ENCODE data around the gene GLB1L. TPM values are rescaled to one million over a fixed set of nuclear protein-coding genes. Genes with fewer than 3 reads are reported as not detected.

Gene GLB1L
- total RNA-seq, 2 experiments from 2014 or later: 1.2 to 2.8 TPM

GRCh38 chr2:219272995-219273394, 27.8 kb upstream of the GLB1L start:
- Mint-ChIP-seq H3K9me3 (no peaks in the 10 kb centered on the region), H3K27ac (no peak overlapping the region), H3K36me3 (ENCODE audit: low read depth) (no peaks in the 10 kb centered on the region), H3K4me3 (no peak overlapping the region), H3K4me1 (ENCODE audit: low read depth) (peaks cover 11% of the 10 kb centered on the region), H3K27me3 (no peaks in the 10 kb centered on the region)
- no peak for TF ChIP-seq CTCF (IDR thresholded peaks at IDR 0.05)
- ChIA-PET CTCF (interaction anchor here (15.5 kb wide), 1 partner anchor 24 kb away, joined by 336 read pairs; no protein-coding TSS in a partner anchor), POLR2A (interaction anchor here (1.3 kb wide), 1 partner anchor 55 kb away, joined by 3 read pairs; no protein-coding TSS in a partner anchor)
- intact Hi-C loops (cut with micrococcal nuclease): no loop called here
- ATAC-seq (no peak), DNase-seq (no peak)

GRCh38 chr2:219272356-219272755, 27.1 kb upstream of the GLB1L start:
- POLR2A ChIA-PET: no interaction called here
- CTCF ChIA-PET: interaction anchor here (15.5 kb wide), 1 partner anchor 24 kb away, joined by 336 read pairs; no protein-coding TSS in a partner anchor
- peaks cover 5% of the 10 kb centered on the region for H3K4me1 Mint-ChIP-seq (ENCODE audit: low read depth)

DNA sequence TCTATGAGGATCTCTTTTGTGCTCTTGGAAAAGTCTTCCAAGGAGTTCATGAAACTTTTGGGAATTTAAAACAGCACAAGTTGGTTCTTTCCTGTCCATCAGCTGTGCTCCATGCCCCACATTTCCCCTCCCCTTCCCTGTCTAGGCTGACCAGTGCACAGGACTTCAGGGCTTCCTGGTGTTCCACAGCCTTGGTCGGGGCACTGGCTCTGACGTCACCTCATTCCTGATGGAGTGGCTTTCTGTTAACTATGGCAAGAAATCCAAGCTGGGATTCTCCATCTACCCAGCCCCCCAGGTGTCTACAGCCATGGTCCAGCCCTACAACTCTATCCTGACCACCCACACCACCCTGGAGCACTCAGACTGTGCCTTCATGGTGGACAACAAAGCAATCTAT, 25.8 kb upstream of the GLB1L start:
- POLR2A ChIA-PET: no interaction called here
- ATAC-seq (no peak), DNase-seq (no peak)
- no peak for TF ChIP-seq CTCF (IDR thresholded peaks at IDR 0.05)
- H3K9me3 Mint-ChIP-seq: no peaks in the 10 kb centered on the region
- H3K4me1 Mint-ChIP-seq (ENCODE audit: low read depth): peaks cover 4% of the 10 kb centered on the region
- no peak overlapping the region for H3K4me3 Mint-ChIP-seq
- no peaks in the 10 kb centered on the region for H3K27me3 Mint-ChIP-seq
- no peak overlapping the region for H3K27ac Mint-ChIP-seq
- no peaks in the 10 kb centered on the region for H3K36me3 Mint-ChIP-seq (ENCODE audit: low read depth)
- CTCF ChIA-PET: no interaction called here
- intact Hi-C loops (cut with micrococcal nuclease): no loop called here

More at GRCh38 chr2:219272356-219272755, 27.1 kb upstream of the GLB1L start:
- ATAC-seq (no peak), DNase-seq (no peak)
- H3K4me3 Mint-ChIP-seq: no peak overlapping the region
- no peak for TF ChIP-seq CTCF (IDR thresholded peaks at IDR 0.05)
- H3K27ac Mint-ChIP-seq: no peak overlapping the region
- H3K36me3 Mint-ChIP-seq (ENCODE audit: low read depth): no peaks in the 10 kb centered on the region
- no peaks in the 10 kb centered on the region for H3K9me3 Mint-ChIP-seq
- intact Hi-C loops (cut with micrococcal nuclease): no loop called here
- no peaks in the 10 kb centered on the region for H3K27me3 Mint-ChIP-seq

DNA sequence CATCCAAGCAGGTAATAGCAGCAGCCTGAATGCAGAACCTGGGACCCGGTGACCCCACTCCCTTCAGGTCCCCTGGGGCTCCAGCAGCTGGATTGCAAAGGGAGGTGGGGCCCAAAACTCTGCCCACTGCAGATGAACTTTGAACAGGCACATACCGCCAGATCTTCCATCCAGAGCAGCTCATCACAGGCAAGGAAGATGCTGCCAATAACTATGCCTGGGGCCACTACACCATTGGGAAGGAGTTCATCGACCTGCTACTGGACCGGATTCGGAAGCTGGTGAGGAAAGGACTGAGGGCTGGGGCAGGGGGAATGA, 24.8 kb upstream of the GLB1L start:
- no peak for ATAC-seq
- ChIA-PET POLR2A (interaction anchor here (0.7 kb wide), 1 partner anchor 8 kb away, joined by 3 read pairs; no protein-coding TSS in a partner anchor), CTCF (interaction anchor here (1.7 kb wide), 1 partner anchor 29 kb away, joined by 5 read pairs; no protein-coding TSS in a partner anchor)
- Mint-ChIP-seq H3K27me3 (no peaks in the 10 kb centered on the region), H3K4me3 (no peak overlapping the region), H3K4me1 (ENCODE audit: low read depth) (peaks cover 4% of the 10 kb centered on the region), H3K36me3 (ENCODE audit: low read depth) (no peaks in the 10 kb centered on the region), H3K27ac (no peak overlapping the region), H3K9me3 (no peaks in the 10 kb centered on the region)
- TF ChIP-seq CTCF (IDR thresholded peaks at IDR 0.05): no peak
- no peak for DNase-seq
- intact Hi-C loops (cut with micrococcal nuclease): no loop called here

DNA sequence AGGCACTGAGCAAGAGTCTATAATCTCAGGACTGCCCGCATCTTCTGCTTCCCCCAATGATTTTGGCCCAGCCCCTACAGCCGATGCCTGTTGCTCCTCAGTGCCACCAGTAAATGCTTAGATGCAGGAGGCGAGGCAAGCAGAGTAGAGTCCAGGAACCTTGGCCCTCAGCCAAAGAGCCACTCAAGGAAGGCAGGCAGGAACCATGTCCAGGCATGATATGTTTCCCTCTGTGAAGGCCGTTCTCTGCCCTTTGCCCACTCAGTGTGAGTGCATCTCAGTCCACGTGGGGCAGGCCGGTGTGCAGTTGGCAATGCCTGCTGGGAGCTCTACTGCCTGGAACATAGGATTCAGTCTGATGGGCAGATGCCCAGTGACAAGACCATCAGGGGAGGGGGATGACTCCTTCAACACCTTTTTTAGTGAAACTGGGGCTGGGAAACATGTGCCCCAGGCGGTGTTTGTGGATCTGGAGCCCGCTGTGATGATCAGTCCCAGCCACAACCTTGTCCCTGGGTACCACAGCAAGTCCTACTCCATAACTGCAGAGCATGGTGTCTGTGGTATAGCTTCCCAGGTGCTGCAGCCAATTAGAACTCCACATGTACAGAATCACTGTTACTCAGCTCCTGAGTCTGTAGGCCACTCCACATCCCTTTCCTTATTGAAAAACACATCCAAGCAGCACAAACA, 24.3 kb upstream of the GLB1L start:
- DNase-seq (no peak), ATAC-seq (no peak)
- ChIA-PET CTCF (interaction anchor here (1.7 kb wide), 1 partner anchor 29 kb away, joined by 5 read pairs; no protein-coding TSS in a partner anchor), POLR2A (interaction anchor here (0.6 to 0.7 kb wide), 2 partner anchors 8 to 24 kb away, joined by 3 read pairs; partner anchors contain the start of gene STK16)
- H3K27ac Mint-ChIP-seq: no peak overlapping the region
- no peak overlapping the region for H3K4me3 Mint-ChIP-seq
- intact Hi-C loops (cut with micrococcal nuclease): no loop called here
- no peaks in the 10 kb centered on the region for H3K36me3 Mint-ChIP-seq (ENCODE audit: low read depth)
- no peak for TF ChIP-seq CTCF (IDR thresholded peaks at IDR 0.05)
- no peaks in the 10 kb centered on the region for H3K9me3 Mint-ChIP-seq
- peaks cover 4% of the 10 kb centered on the region for H3K4me1 Mint-ChIP-seq (ENCODE audit: low read depth)
- H3K27me3 Mint-ChIP-seq: no peaks in the 10 kb centered on the region

All from activated CD8-positive, alpha-beta T cell treated with anti-CD3 and anti-CD28 coated beads for 36 hours (primary cell).